ENCODE data around the gene GALNT17. TPM values are rescaled to one million over a fixed set of nuclear protein-coding genes. Genes with fewer than 3 reads are reported as not detected.

Gene GALNT17
- total RNA-seq, 1 experiment from 2014 or later = not detected

DNA sequence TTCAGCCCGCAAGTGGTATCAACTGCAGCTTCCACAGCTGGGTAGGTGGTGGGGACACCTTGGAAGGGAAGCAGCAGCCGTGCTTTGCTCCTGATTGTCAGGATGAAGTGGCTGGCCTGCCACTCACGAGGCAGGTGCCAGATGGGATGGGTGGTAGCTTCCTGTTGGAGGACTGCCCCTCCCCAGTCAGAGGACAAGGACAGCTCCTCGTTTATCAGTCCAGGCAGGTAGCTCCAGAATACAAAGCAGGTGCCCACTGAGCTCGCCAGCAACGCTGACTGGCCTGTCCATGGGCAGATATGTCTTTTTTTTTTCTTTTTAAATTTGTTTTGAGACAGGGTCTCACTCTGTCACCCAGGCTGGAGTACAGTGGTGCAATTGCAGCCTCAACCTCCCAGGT lies 431.3 kb downstream of the GALNT17 start:
- no peak overlapping the region for H3K4me2 ChIP-seq
- DNase-seq = no peak
- H4K20me1 ChIP-seq (ENCODE audit: insufficient read depth) = no peaks in the 10 kb centered on the region; the same call in 1 of the 2 replicates
- H3K36me3 ChIP-seq (ENCODE audit: low read depth) = no peaks in the 10 kb centered on the region
- TF ChIP-seq, protein P1, sequence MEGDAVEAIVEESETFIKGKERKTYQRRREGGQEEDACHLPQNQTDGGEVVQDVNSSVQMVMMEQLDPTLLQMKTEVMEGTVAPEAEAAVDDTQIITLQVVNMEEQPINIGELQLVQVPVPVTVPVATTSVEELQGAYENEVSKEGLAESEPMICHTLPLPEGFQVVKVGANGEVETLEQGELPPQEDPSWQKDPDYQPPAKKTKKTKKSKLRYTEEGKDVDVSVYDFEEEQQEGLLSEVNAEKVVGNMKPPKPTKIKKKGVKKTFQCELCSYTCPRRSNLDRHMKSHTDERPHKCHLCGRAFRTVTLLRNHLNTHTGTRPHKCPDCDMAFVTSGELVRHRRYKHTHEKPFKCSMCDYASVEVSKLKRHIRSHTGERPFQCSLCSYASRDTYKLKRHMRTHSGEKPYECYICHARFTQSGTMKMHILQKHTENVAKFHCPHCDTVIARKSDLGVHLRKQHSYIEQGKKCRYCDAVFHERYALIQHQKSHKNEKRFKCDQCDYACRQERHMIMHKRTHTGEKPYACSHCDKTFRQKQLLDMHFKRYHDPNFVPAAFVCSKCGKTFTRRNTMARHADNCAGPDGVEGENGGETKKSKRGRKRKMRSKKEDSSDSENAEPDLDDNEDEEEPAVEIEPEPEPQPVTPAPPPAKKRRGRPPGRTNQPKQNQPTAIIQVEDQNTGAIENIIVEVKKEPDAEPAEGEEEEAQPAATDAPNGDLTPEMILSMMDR (conservative IDR thresholded peaks at IDR 0.05) = no peak
- TF ChIP-seq EZH2 (IDR thresholded peaks at IDR 0.05; ENCODE audit: low read depth) = no peak
- H2AFZ ChIP-seq = no peak overlapping the region
- H3K79me2 ChIP-seq (ENCODE audit: low read depth) = no peaks in the 10 kb centered on the region
- no peak overlapping the region for H3K4me3 ChIP-seq
- no peaks in the 10 kb centered on the region for H3F3A ChIP-seq (ENCODE audit: insufficient read depth, low read depth)
- ChIA-PET POLR2A (ENCODE audit: unreplicated experiment) (no interaction called here), CTCF (no interaction called here)
- no peak overlapping the region for H3K27ac ChIP-seq
- H3K4me1 ChIP-seq (replicated peaks; ENCODE audit: insufficient read depth) = no peaks in the 10 kb centered on the region
- peaks cover 53% of the 10 kb centered on the region for H3K27me3 ChIP-seq (ENCODE audit: insufficient read depth, low read depth)
- no peaks in the 10 kb centered on the region for H3K9me3 ChIP-seq (ENCODE audit: insufficient read depth, low read depth)
- intact Hi-C loops (cut with micrococcal nuclease; ENCODE audit: unreplicated experiment) = no loop called here
- no TSS peak for BruUV-seq (replicated peaks)
- no peaks in the 10 kb centered on the region for H3K9me2 ChIP-seq (ENCODE audit: insufficient read depth)

- Histone ChIP-seq H3K4me2 (no peak overlapping the region), H2AFZ (no peak overlapping the region), H3K4me1 (replicated peaks; ENCODE audit: insufficient read depth) (no peaks in the 10 kb centered on the region), H3K9me3 (ENCODE audit: insufficient read depth, low read depth) (no peaks in the 10 kb centered on the region), H3K79me2 (ENCODE audit: low read depth) (no peaks in the 10 kb centered on the region), H3F3A (ENCODE audit: insufficient read depth, low read depth) (no peaks in the 10 kb centered on the region), H3K36me3 (ENCODE audit: low read depth) (no peaks in the 10 kb centered on the region), H3K27ac (no peak overlapping the region), H3K9me2 (ENCODE audit: insufficient read depth) (no peaks in the 10 kb centered on the region), H3K4me3 (no peak overlapping the region), H3K27me3 (ENCODE audit: insufficient read depth, low read depth) (peaks cover 34% of the 10 kb centered on the region), H4K20me1 (ENCODE audit: insufficient read depth) (no peaks in the 10 kb centered on the region)
- intact Hi-C loops (cut with micrococcal nuclease; ENCODE audit: unreplicated experiment) = no loop called here
- no TSS peak for BruUV-seq (replicated peaks)
- POLR2A ChIA-PET (ENCODE audit: unreplicated experiment) = no interaction called here
- no peak for DNase-seq
- no peak for TF ChIP-seq EZH2 (IDR thresholded peaks at IDR 0.05; ENCODE audit: low read depth)
- TF ChIP-seq, protein P1 (conservative IDR thresholded peaks at IDR 0.05) = no peak
- CTCF ChIA-PET = no interaction called here
Observed at GRCh38 chr7:71566376-71566775, 434.4 kb downstream of the GALNT17 start.

DNA sequence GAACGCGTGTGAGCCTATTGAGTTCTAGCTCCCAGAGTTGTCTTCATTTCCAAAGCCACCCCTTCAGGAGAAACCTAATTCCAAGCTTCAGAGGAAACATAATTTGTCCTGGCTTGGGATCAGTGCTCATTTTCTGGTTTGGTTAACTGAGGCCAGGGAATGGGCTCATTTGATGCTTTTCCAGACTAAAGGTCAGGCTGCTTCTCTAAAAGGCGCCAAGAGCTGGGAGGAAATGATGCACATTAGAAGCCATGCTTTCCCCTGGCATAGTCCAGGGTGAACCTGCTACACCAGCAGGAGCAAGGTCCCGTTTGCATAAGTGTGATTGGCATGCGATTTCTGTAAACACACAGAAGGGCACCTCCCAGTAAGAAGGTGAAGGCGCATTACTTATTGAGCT lies 435.0 kb downstream of the GALNT17 start:
- Histone ChIP-seq H4K20me1 (ENCODE audit: insufficient read depth) (no peaks in the 10 kb centered on the region), H3K4me2 (no peak overlapping the region), H3K27ac (no peak overlapping the region), H3K4me3 (no peak overlapping the region), H3K9me3 (ENCODE audit: insufficient read depth, low read depth) (no peaks in the 10 kb centered on the region), H3K27me3 (ENCODE audit: insufficient read depth, low read depth) (peaks cover 30% of the 10 kb centered on the region), H3F3A (ENCODE audit: insufficient read depth, low read depth) (no peaks in the 10 kb centered on the region), H3K79me2 (ENCODE audit: low read depth) (no peaks in the 10 kb centered on the region), H3K4me1 (replicated peaks; ENCODE audit: insufficient read depth) (no peaks in the 10 kb centered on the region), H3K9me2 (ENCODE audit: insufficient read depth) (no peaks in the 10 kb centered on the region), H2AFZ (no peak overlapping the region), H3K36me3 (ENCODE audit: low read depth) (no peaks in the 10 kb centered on the region)
- no TSS peak for BruUV-seq (replicated peaks)
- intact Hi-C loops (cut with micrococcal nuclease; ENCODE audit: unreplicated experiment) = no loop called here
- ChIA-PET POLR2A (ENCODE audit: unreplicated experiment) (no interaction called here), CTCF (no interaction called here)
- no peak for DNase-seq
- TF ChIP-seq, protein P1 (conservative IDR thresholded peaks at IDR 0.05) = no peak
- TF ChIP-seq EZH2 (IDR thresholded peaks at IDR 0.05; ENCODE audit: low read depth) = no peak
